Activated T-cell treated with anti-CD3 and anti-CD28 coated beads, Interleukin-2, amount 50 U/mL, for 48 hours (primary cell): Measurements from ENCODE around the gene CPNE1.

Experiments
- DNase-seq, 2 experiments: peaks; one replicate each; pipeline ENCODE4 v3.0.0-alpha.2; 2020

CPNE1 gene

GRCh38 chr20:35598476-35598875 lies 66.2 kb downstream of the CPNE1 start:
- no peak for DNase-seq

GRCh38 chr20:35597186-35597585 lies 67.5 kb downstream of the CPNE1 start:
- DNase-seq: no peak

- DNase-seq: no peak
Measured at GRCh38 chr20:35595901-35596300, 68.8 kb downstream of the CPNE1 start.

DNA sequence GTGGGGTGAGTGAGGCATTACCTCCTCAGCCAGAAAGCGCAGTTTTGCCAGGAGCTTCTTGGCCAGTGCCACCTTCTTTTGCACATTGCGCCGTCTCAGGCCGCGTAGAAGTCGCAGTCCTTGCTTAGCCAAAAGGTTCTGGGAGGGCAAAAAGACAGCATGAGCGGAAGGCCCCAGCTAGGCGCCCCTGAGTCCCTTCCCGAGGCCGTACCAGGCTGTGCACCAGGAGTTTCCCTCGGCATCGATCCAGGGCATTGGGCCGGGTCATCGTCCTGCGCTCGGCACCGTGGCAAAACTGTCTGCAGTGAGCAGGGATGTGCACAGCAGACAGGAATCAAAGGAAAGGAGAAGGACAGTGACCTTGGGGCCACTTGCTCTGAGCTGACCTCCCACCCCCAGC lies 69.2 kb downstream of the CPNE1 start:
- no peak for DNase-seq

DNA sequence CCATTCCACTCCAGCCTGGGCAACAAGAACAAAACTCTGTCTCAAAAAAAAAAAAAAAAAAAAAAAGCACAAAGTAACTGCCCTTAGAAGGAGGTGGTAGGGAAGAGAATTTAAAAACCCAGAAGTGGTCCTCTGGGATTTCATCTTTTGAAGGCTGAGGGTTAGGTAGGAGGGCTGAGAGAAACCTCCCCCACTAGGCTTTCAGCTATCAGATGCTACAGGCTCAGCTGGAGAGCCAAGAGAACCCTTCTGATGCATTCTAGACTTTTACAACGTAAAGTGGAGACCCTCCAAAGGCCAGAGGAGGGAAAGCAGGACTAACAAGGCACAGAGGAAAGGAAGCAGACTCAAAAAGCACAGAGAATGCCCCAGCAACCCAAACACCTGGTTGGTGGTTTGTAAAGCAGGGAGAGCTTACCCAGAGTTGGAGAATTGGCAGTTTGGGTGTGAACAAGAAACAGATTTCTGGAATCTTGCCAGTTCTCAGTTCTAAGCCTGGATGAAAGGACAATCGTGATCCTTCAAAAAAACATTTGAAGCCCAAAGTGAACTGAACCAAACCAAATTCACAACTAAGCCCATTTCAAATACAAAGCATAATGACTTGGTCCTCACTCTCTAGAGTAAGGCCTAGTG lies 72.2 kb downstream of the CPNE1 start:
- no peak for DNase-seq

DNA sequence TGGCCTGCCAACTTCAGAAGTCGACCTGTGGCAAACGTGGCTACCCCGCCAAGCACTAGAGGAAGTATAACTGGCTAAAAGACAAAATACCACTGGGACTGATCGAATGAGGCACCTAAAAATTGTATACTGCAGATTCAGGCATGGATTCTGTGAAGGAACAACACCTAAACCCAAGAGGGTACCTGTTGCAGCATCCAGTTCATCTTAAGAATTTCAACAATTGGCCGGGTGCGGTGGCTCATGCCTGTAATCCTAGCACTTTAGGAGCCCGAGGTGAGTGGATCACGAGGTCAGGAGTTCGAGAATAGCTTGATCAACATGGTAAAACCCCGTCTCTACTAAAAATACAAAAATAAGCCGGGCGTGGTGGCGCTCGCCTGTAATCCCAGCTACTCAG lies 76.3 kb downstream of the CPNE1 start:
- DNase-seq: no peak

- no peak for DNase-seq
Measured at GRCh38 chr20:35587436-35587835, 77.3 kb downstream of the CPNE1 start.

GRCh38 chr20:35586751-35587425 lies 77.8 kb downstream of the CPNE1 start:
- DNase-seq: no peak

DNA sequence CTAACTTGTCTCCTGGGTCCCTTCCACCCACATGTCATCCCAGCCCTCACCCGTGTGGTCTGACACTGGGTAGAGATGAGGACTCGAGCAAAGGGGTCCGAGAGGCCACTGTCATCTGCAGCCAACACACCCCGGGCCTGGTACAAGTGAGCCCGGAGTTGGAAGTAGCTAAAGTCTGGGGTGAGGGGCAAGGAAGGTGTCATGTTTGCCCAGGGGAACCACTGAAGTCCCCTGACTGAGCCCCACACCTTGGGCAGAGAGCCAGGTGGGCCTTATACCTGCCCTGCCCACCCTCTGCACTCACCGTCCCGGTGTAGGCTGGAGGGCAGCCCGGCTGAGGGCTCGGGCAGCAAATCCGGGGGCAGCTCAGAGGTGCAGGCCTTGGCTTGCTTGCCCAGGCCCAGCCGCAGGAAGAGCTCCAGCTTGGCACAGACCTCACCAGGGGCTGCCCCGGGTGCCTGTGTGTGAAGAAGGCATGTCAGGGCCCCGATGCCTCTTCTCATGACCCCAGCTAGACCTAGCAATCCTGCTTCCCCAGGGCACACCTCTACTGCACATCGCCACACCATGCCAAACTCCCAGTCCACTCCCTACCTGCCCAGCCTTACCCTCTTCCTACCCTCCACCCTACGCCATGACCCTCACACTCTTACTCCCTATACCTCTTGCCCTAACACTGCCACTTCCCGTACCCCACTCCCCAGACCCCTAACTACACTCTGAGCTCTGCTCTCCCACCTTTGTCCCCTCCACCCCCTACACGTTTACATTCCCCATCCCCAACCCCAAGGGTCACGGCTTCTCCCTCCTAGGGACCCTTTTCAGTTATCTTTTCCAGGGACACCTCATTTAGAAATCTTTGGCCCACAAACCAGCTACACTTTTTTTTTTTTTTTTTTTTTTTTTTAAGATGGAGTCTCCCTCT lies 80.8 kb downstream of the CPNE1 start:
- no peak for DNase-seq

DNA sequence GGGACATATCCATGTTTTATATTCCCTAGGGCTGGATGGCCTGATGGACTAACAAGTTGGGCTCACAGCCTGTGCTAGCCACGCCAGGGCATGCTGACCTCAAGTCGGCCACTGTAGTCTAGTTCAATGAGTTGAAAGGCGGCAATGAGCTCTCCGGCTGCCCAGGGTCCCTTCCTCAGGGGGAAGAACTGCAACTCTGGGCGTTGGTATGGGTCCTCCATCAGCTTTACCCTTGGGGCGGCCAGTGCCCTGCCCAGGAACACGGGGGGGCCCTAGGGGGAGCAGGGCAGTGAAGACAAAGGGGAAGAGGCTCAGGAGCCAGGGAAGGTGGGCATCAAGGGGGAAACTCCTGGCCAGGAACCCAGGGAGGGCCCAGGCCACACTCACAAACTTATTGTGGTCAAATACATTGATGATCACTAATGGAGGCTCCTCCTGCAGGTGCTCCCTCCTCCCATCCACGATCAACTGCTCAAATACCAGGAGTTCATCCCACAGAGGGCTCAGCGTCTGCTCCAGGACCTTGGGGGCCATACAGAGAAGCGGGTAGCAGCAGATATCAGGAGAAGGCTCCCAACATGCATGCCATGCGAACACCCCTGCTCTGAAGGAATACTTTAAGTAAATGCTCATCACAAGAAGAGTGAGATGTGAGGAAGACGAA lies 81.8 kb downstream of the CPNE1 start:
- DNase-seq: no peak

DNA sequence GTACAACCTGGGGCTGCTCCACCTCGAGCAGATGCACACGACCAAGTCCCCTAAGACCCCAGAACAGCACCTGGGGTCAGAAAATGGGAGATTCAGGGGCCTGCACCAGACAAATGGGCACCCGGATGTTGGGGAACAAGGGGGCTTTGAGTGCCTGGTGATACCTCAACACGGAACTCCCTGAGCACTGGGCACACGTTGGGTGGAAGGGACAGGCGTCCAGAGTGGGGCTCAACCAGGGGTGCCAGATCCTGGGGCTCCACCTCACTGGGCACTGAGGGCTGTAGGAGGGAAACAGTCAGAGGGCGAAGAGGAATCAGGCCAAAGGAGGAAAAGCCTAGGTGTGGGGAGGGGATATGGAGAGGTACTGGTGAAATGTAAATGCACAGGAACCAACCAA lies 82.6 kb downstream of the CPNE1 start:
- DNase-seq: no peak

GRCh38 chr20:35579196-35579595 lies 85.5 kb downstream of the CPNE1 start:
- no peak for DNase-seq

DNA sequence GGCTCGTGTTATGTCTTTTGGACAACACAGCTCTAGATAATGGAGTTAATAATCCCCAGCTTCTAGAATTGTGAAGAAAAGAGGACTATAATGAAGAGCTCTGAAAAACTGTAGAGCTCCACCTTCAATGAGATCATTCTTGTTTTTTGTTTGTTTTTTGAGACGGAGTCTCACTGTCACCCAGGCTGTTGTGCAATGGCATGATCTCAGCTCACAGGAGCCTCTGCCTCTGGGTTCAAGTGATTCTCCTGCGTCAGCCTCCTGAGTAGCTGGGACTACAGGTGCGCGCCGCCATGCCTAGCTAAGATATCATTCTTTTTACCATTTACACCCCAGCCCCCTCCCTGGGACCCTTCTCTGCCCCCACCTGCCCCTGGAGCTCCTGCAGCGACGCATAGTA lies 86.2 kb downstream of the CPNE1 start:
- DNase-seq: no peak

DNA sequence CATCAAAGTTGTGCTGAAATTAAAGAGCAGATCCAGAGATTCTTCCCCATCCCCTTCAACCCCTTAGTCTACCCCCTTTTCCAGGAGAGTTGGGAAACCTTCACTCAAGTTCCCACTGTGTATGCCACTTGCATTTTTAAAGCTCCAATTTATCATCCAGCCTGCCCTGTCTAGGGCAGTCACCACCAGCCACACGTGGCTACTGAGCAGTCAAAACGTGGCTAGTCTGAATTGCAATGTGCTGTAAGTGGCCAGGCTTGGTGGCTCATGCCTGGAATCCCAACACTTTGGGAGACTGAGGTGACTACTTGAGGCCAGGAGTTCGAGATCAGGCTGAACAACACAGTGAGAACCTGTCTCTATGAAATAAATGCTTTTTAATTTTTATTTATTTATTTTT lies 87.9 kb downstream of the CPNE1 start:
- DNase-seq: no peak
